Muscle of back (tissue), 11 donors: Measurements from ENCODE around the gene FBXW9. TPM values are rescaled to one million over a fixed set of nuclear protein-coding genes. Genes with fewer than 3 reads are reported as not detected.
"Not testable (repeated sequence)": the region's sequence is repeated elsewhere in the genome, so short reads cannot be mapped to it uniquely, and the experiment has no call there.

Source experiments
- DNase-seq, 3 donors: peaks; one replicate each; pipeline versions ENCODE4 v3.0.0 to v3.0.0-alpha.2; 2013
- polyA plus RNA-seq, 10 donors: library from polyadenylated mRNA; unstranded; fragments of 120-200 nt; gene quantifications; one replicate each; pipeline ENCODE4 v1.2.1, GENCODE V29; 2013; ENCODE audit not compliant: insufficient read length in 10 of 10

Gene FBXW9
- polyA plus RNA-seq, 10 donors = 2.5 to 6.3 (median 4.1) TPM

GRCh38 chr19:12681074-12681987 is 15.1 kb downstream of the FBXW9 start, which contains the start of gene DHPS:
Gene DHPS, minus strand, starts transcription at chr19:12681880. Its CDS starts 114 bp downstream, at chr19:12681766.
- DNase-seq = peak; percentile 97 to 98 (median 98)

GRCh38 chr19:12680034-12680433 is 16.4 kb downstream of the FBXW9 start:
- DNase-seq = no peak

GRCh38 chr19:12678039-12678438 is 18.4 kb downstream of the FBXW9 start:
- DNase-seq = not testable (repeated sequence)

GRCh38 chr19:12676928-12677327 is 19.5 kb downstream of the FBXW9 start:
- no peak for DNase-seq

- peak; percentile 46 to 82 (median 76) for DNase-seq
Observed at GRCh38 chr19:12676384-12676792, 20.0 kb downstream of the FBXW9 start.

- no peak for DNase-seq
Observed at GRCh38 chr19:12675940-12676339, 20.5 kb downstream of the FBXW9 start.

GRCh38 chr19:12675399-12675798 is 21.0 kb downstream of the FBXW9 start:
- no peak for DNase-seq

GRCh38 chr19:12672744-12673143 is 23.7 kb downstream of the FBXW9 start:
- no peak for DNase-seq

- DNase-seq = no peak
Observed at GRCh38 chr19:12670159-12670928, 26.1 kb downstream of the FBXW9 start.

GRCh38 chr19:12669270-12670158 is 26.9 kb downstream of the FBXW9 start:
- DNase-seq = peak; percentile 83 to 95 (median 90)

- DNase-seq = peak; percentile 31 to 79 (median 60)
Observed at GRCh38 chr19:12668932-12669269, 27.5 kb downstream of the FBXW9 start.

- DNase-seq = no peak
Observed at GRCh38 chr19:12668346-12668745, 28.1 kb downstream of the FBXW9 start.

GRCh38 chr19:12667731-12668302 is 28.6 kb downstream of the FBXW9 start:
- no peak for DNase-seq

GRCh38 chr19:12666265-12667048 is 30.0 kb downstream of the FBXW9 start, which contains the start of the genes MAN2B1 and WDR83:
Gene MAN2B1, minus strand, starts transcription at chr19:12666742. Its CDS starts 41 bp downstream, at chr19:12666701.
Gene WDR83, plus strand, starts transcription at chr19:12666807. Its CDS starts 2,984 bp downstream, at chr19:12669791.
- peak; percentile 64 to 93 (median 84) for DNase-seq

GRCh38 chr19:12665671-12666264 is 30.7 kb downstream of the FBXW9 start:
- no peak for DNase-seq

- DNase-seq = peak in 1 of 3 donors; percentile 45
Observed at GRCh38 chr19:12665281-12665573, 31.2 kb downstream of the FBXW9 start.

GRCh38 chr19:12664406-12665280 is 31.8 kb downstream of the FBXW9 start:
- no peak for DNase-seq

GRCh38 chr19:12660980-12661379 is 35.5 kb downstream of the FBXW9 start:
- no peak for DNase-seq

GRCh38 chr19:12657966-12658365 is 38.5 kb downstream of the FBXW9 start:
- DNase-seq = no peak
